A673 (cell line): Measurements from ENCODE around the gene INPP4A. TPM values are rescaled to one million over a fixed set of nuclear protein-coding genes. Genes with fewer than 3 reads are reported as not detected.
A peak's percentile ranks its signal among the peaks of the same experiment; 100 is the strongest.

Experiments
- BruUV-seq: library from RNA; stranded (reverse); fragments of 400-500 nt; replicated peaks from 2 replicates; lab custom pipeline; 2021; lab: Mats Ljungman, UMichigan
- CTCF ChIA-PET: fragments of 300-600 bp; sonication (Branson Sonifier 250); formaldehyde crosslinking; loops from one replicate; lab custom pipeline; 2022; ENCODE audit warnings: antibody characterized with exemption; lab: Charles Lee
- POLR2A ChIA-PET: fragments of 300-600 bp; sonication (Branson Sonifier 250); formaldehyde crosslinking; loops from one replicate; lab custom pipeline; 2022; ENCODE audit warnings: antibody characterized with exemption; ENCODE audit not compliant: low non-redundant PET; lab: Charles Lee
- DNase-seq: peaks from one replicate; pipeline ENCODE4 v3.0.0-alpha.2; 2015; ENCODE audit warnings: low spot score
- H3K27ac ChIP-seq: fragments of 200-600 bp; sonication (generic); 2 replicates; pipeline ENCODE4 v1.5.1; 2016; ENCODE audit warnings: mixed run types, low read depth, mild to moderate bottlenecking, mixed read lengths, antibody characterized with exemption, low read length; ENCODE audit not compliant: poor library complexity, severe bottlenecking
- H3K27me3 ChIP-seq: fragments of 200-600 bp; sonication (generic); replicated peaks from 2 replicates; pipeline ENCODE4 v1.6.1; 2017; ENCODE audit warnings: mixed run types, low read depth, mild to moderate bottlenecking, mixed read lengths, antibody characterized with exemption, low read length; ENCODE audit not compliant: insufficient read depth, poor library complexity
- H3K36me3 ChIP-seq: fragments of 200-600 bp; sonication (generic); 2 replicates; pipeline ENCODE4 v1.6.1; 2016; ENCODE audit warnings: mixed run types, mild to moderate bottlenecking, mixed read lengths, antibody characterized with exemption, low read length; ENCODE audit not compliant: insufficient read depth, poor library complexity, severe bottlenecking
- H3K4me1 ChIP-seq: fragments of 200-600 bp; sonication (generic); 2 replicates; pipeline ENCODE4 v1.6.1; 2017; ENCODE audit warnings: mixed run types, mild to moderate bottlenecking, mixed read lengths, antibody characterized with exemption, low read length; ENCODE audit not compliant: insufficient read depth, poor library complexity, severe bottlenecking
- H3K4me3 ChIP-seq: fragments of 200-600 bp; sonication (generic); 2 replicates; pipeline ENCODE4 v1.5.1; 2016; ENCODE audit warnings: low read depth, mixed run types, mild to moderate bottlenecking, mixed read lengths, low read length; ENCODE audit not compliant: poor library complexity, severe bottlenecking
- H3K9me3 ChIP-seq: fragments of 200-600 bp; sonication (generic); 2 replicates; pipeline ENCODE4 v1.6.1; 2016; ENCODE audit warnings: mixed run types, low read depth, mild to moderate bottlenecking, mixed read lengths, antibody characterized with exemption, low read length; ENCODE audit not compliant: poor library complexity, severe bottlenecking
- EZH2 ChIP-seq: fragments of 200-600 bp; sonication (generic); IDR thresholded peaks from 2 replicates; pipeline ENCODE4 v1.6.1; 2017; ENCODE audit warnings: borderline replicate concordance, low read depth, mild to moderate bottlenecking, mixed read lengths, antibody characterized with exemption, low read length; ENCODE audit not compliant: poor library complexity, severe bottlenecking
- intact Hi-C: fragments of 100-400 bp; cut with micrococcal nuclease; formaldehyde crosslinking; loops from one replicate; pipeline ENCODE4 v1.10.0; 2022; ENCODE audit not compliant: unreplicated experiment
- total RNA-seq: library from RNA; stranded (reverse); gene quantifications from 2 replicates; pipeline ENCODE4 v1.2.3, GENCODE V29; 2021
- TF ChIP-seq, protein P1 (sequence below): fragments of 300-800, 200-600 bp; sonication (generic); conservative IDR thresholded peaks from 2 replicates; pipeline ENCODE4 v1.5.1; 2017; ENCODE audit warnings: low read depth, mild to moderate bottlenecking, antibody characterized with exemption, low read length, moderate library complexity, mixed read lengths

Gene INPP4A
- total RNA-seq, 1 experiment from 2014 or later: 33.5 TPM

GRCh38 chr2:98632351-98632750 lies 187.7 kb downstream of the INPP4A start:
- H3K27ac ChIP-seq: no peak overlapping the region
- no peak for TF ChIP-seq EZH2
- TF ChIP-seq, protein P1, sequence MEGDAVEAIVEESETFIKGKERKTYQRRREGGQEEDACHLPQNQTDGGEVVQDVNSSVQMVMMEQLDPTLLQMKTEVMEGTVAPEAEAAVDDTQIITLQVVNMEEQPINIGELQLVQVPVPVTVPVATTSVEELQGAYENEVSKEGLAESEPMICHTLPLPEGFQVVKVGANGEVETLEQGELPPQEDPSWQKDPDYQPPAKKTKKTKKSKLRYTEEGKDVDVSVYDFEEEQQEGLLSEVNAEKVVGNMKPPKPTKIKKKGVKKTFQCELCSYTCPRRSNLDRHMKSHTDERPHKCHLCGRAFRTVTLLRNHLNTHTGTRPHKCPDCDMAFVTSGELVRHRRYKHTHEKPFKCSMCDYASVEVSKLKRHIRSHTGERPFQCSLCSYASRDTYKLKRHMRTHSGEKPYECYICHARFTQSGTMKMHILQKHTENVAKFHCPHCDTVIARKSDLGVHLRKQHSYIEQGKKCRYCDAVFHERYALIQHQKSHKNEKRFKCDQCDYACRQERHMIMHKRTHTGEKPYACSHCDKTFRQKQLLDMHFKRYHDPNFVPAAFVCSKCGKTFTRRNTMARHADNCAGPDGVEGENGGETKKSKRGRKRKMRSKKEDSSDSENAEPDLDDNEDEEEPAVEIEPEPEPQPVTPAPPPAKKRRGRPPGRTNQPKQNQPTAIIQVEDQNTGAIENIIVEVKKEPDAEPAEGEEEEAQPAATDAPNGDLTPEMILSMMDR: no peak
- H3K4me3 ChIP-seq: no peak overlapping the region
- POLR2A ChIA-PET: interaction anchor here (0.6 kb wide), 1 partner anchor 624 kb away, joined by 14 read pairs; no protein-coding TSS in a partner anchor
- H3K27me3 ChIP-seq: no peaks in the 10 kb centered on the region
- DNase-seq: no peak
- H3K4me1 ChIP-seq: no peaks in the 10 kb centered on the region
- no TSS peak for BruUV-seq
- intact Hi-C loops: no loop called here
- CTCF ChIA-PET: interaction anchor here (1.1 kb wide), 1 partner anchor 248 kb away, joined by 7 read pairs; no protein-coding TSS in a partner anchor
- no peaks in the 10 kb centered on the region for H3K36me3 ChIP-seq
- H3K9me3 ChIP-seq: no peaks in the 10 kb centered on the region

GRCh38 chr2:98634406-98635092 lies 189.9 kb downstream of the INPP4A start:
- no peaks in the 10 kb centered on the region for H3K4me1 ChIP-seq
- ChIA-PET CTCF (no interaction called here), POLR2A (interaction anchor here (0.6 kb wide), 1 partner anchor 99 kb away, joined by 3 read pairs; no protein-coding TSS in a partner anchor)
- H3K27ac ChIP-seq: no peak overlapping the region
- no peaks in the 10 kb centered on the region for H3K27me3 ChIP-seq
- no peaks in the 10 kb centered on the region for H3K36me3 ChIP-seq
- BruUV-seq: no TSS peak
- TF ChIP-seq, protein P1: peak; percentile 52
- TF ChIP-seq EZH2: no peak
- H3K4me3 ChIP-seq: no peak overlapping the region
- DNase-seq: peak; percentile 11
- intact Hi-C loops: no loop called here
- H3K9me3 ChIP-seq: no peaks in the 10 kb centered on the region

DNA sequence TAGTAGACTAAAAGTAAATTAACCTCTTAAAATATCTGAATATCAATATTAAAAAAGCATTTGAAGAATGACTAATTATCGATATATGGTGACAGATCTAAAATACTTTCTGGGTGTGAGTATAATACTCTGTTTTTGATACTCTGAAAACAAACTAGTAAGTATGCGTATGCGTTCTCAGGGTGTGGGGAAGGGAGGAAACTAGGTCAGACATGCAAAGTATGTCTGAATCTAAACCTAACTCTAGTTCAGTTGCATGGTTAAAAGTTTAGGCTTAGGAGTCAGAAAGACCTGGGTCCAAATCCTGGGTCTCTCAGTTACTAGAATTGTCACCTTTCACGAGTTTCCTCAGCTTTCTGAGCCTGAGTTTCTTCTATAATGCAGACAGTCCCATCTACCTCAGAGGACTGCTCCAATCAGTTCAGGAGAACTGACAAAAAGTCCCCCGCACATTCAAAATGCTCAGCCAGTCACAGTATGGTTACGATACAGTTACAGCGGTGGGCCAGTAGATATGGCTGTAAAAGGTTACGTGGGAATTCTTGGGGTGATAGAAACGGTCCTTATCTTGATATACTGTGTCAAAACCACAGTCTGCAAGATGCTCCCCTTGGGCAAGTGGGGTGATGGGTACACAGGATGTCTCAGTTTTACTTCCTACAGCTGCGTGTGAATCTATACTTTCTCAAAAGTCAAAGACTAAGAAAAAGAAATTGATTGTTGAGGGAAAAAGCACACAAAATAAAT lies 192.9 kb downstream of the INPP4A start:
- TF ChIP-seq, protein P1: no peak
- TF ChIP-seq EZH2: no peak
- BruUV-seq: no TSS peak
- POLR2A ChIA-PET: no interaction called here

More for the DNA sequence above, 192.9 kb downstream of the INPP4A start:
- intact Hi-C loops: no loop called here
- no peak overlapping the region for H3K27ac ChIP-seq
- H3K36me3 ChIP-seq: no peaks in the 10 kb centered on the region
- DNase-seq: no peak
- no peaks in the 10 kb centered on the region for H3K9me3 ChIP-seq
- no peak overlapping the region for H3K4me3 ChIP-seq
- no peaks in the 10 kb centered on the region for H3K27me3 ChIP-seq
- CTCF ChIA-PET: no interaction called here
- H3K4me1 ChIP-seq: no peaks in the 10 kb centered on the region
